Loucy (cell line): Measurements from ENCODE around the gene AGAP5.
"Not testable (repeated sequence)": the region's sequence is repeated elsewhere in the genome, so short reads cannot be mapped to it uniquely, and the experiment has no call there.

Experiments used
- H2AFZ ChIP-seq: fragments of 200-600 bp; sonication (generic); 2 replicates; pipeline ENCODE4 v1.6.0; 2016; ENCODE audit warnings: antibody characterized with exemption, mild to moderate bottlenecking, low read length, moderate library complexity
- H3F3A ChIP-seq: fragments of 200-600 bp; 2 replicates; pipeline ENCODE4 v1.6.0; 2016; ENCODE audit warnings: antibody characterized with exemption, low read depth, mild to moderate bottlenecking
- H3K27me3 ChIP-seq: fragments of 200-600 bp; sonication (generic); 2 replicates; pipeline ENCODE4 v1.6.1; 2014; ENCODE audit warnings: low read length, mild to moderate bottlenecking; ENCODE audit not compliant: insufficient read depth, poor library complexity, severe bottlenecking
- H3K36me3 ChIP-seq: fragments of 200-600 bp; sonication (generic); 2 replicates; pipeline ENCODE4 v1.6.1; 2016; ENCODE audit warnings: low read length; ENCODE audit not compliant: insufficient read depth
- H3K4me1 ChIP-seq: fragments of 200-600 bp; sonication (generic); 2 replicates; pipeline ENCODE4 v1.5.1; 2014; ENCODE audit warnings: low read length, mild to moderate bottlenecking; ENCODE audit not compliant: insufficient read depth, poor library complexity, severe bottlenecking
- H3K4me2 ChIP-seq: fragments of 200-600 bp; sonication (generic); 2 replicates; pipeline ENCODE4 v1.6.0; 2014; ENCODE audit warnings: antibody characterized with exemption, low read length, low read depth, mild to moderate bottlenecking; ENCODE audit not compliant: poor library complexity, severe bottlenecking
- H3K4me3 ChIP-seq: fragments of 200-600 bp; sonication (generic); 2 replicates; pipeline ENCODE4 v1.5.1; 2014; ENCODE audit warnings: low read length, mild to moderate bottlenecking, mixed read lengths; ENCODE audit not compliant: poor library complexity, severe bottlenecking
- H3K79me2 ChIP-seq: fragments of 200-600 bp; sonication (generic); 2 replicates; pipeline ENCODE4 v1.6.1; 2014; ENCODE audit warnings: low read length; ENCODE audit not compliant: insufficient read depth
- H3K9ac ChIP-seq: fragments of 200-600 bp; sonication (generic); 2 replicates; pipeline ENCODE4 v1.6.0; 2014; ENCODE audit warnings: mild to moderate bottlenecking, low read depth, low read length, moderate library complexity; ENCODE audit not compliant: poor library complexity, severe bottlenecking
- H3K9me2 ChIP-seq: fragments of 200-600 bp; sonication (generic); replicated peaks from 2 replicates; pipeline ENCODE4 v1.6.1; 2016; ENCODE audit warnings: low read depth, low read length, mixed read lengths
- H3K9me3 ChIP-seq: fragments of 200-600 bp; sonication (generic); 2 replicates; pipeline ENCODE4 v1.6.1; 2014; ENCODE audit warnings: mild to moderate bottlenecking, antibody characterized with exemption, low read length, low read depth; ENCODE audit not compliant: insufficient read depth
- H4K20me1 ChIP-seq: fragments of 200-600 bp; sonication (generic); 2 replicates; pipeline ENCODE4 v1.6.0; 2014; ENCODE audit warnings: antibody characterized with exemption, low read length, mild to moderate bottlenecking; ENCODE audit not compliant: insufficient read depth, poor library complexity, severe bottlenecking
- EZH2phosphoT487 ChIP-seq: fragments of 200-600 bp; IDR thresholded peaks from 2 replicates; pipeline ENCODE4 v1.6.1; 2018; ENCODE audit warnings: antibody characterized with exemption, mild to moderate bottlenecking, moderate library complexity, borderline replicate concordance
- TF ChIP-seq, protein P1 (sequence below): fragments of 200-600 bp; sonication (generic); conservative IDR thresholded peaks from 2 replicates; pipeline ENCODE4 v1.5.1; 2014; ENCODE audit warnings: mild to moderate bottlenecking, antibody characterized with exemption, low read length

The AGAP5 gene

DNA sequence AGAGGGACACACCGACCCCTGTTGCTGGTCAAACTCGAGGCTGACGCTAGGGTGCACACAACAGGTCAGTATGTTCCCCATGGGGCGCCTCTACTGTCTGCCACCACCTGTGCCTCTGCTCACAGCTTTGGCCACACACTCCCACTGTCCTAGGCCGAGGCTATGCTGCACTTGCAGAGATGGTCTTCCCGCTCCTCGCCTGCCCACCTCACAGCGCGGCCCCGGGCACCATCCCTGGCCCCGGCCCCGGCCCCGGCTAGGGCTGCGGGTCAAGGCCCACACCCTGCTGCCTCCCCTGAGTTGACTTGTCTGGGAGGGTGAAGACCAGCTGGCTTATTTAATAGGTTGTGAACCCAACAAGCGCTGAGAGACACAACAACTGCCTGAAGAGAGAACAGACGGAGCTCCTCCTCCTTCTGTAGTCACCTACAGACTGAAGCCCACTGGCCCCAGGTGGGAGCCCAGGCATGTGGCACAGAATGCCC is at the start of gene AGAP5:
Gene AGAP5 (minus strand): TSS at position 435 of the 485 bp plus-strand sequence. CDS start 354 bp downstream, at position 81.
- not testable (repeated sequence) for H3K4me1 ChIP-seq, H3K9me2 ChIP-seq, H3F3A ChIP-seq, H2AFZ ChIP-seq, H3K36me3 ChIP-seq, H3K9ac ChIP-seq, H3K4me2 ChIP-seq, H3K4me3 ChIP-seq, H3K79me2 ChIP-seq, H3K27me3 ChIP-seq, H3K9me3 ChIP-seq, H4K20me1 ChIP-seq

DNA sequence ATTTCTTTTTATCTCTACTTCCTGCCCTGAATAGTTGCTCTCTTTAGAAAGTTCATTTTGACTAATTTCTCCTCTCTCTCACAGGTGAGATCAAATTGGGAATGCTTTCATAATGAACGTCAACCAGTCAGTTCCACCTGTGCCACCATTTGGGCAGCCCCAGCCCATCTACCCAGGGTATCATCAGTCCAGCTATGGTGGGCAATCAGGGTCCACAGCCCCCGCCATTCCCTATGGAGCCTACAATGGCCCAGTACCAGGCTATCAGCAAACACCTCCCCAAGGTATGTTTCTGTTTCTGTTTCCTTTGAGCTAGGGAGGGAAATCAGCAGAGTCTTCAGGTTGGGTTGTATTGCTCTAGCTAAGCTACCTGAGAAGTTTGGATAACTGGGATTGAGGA is 48.8 kb upstream of the AGAP5 start:
- TF ChIP-seq EZH2phosphoT487 = no peak
- TF ChIP-seq, protein P1, sequence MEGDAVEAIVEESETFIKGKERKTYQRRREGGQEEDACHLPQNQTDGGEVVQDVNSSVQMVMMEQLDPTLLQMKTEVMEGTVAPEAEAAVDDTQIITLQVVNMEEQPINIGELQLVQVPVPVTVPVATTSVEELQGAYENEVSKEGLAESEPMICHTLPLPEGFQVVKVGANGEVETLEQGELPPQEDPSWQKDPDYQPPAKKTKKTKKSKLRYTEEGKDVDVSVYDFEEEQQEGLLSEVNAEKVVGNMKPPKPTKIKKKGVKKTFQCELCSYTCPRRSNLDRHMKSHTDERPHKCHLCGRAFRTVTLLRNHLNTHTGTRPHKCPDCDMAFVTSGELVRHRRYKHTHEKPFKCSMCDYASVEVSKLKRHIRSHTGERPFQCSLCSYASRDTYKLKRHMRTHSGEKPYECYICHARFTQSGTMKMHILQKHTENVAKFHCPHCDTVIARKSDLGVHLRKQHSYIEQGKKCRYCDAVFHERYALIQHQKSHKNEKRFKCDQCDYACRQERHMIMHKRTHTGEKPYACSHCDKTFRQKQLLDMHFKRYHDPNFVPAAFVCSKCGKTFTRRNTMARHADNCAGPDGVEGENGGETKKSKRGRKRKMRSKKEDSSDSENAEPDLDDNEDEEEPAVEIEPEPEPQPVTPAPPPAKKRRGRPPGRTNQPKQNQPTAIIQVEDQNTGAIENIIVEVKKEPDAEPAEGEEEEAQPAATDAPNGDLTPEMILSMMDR = no peak
- Histone ChIP-seq H3K4me1 (peaks cover 42% of the 10 kb centered on the region), H3K9me3 (no peaks in the 10 kb centered on the region), H3K9me2 (no peaks in the 10 kb centered on the region), H4K20me1 (peaks cover 19% of the 10 kb centered on the region), H3F3A (no peaks in the 10 kb centered on the region), H3K4me2 (peak overlapping the region; percentile 63), H3K36me3 (peaks cover 20% of the 10 kb centered on the region; the same call in 1 of the 2 replicates), H3K27me3 (no peaks in the 10 kb centered on the region), H3K79me2 (peaks cover 76% of the 10 kb centered on the region), H3K4me3 (peak overlapping the region; percentile 33), H2AFZ (no peak overlapping the region), H3K9ac (peak overlapping the region; percentile 52)

DNA sequence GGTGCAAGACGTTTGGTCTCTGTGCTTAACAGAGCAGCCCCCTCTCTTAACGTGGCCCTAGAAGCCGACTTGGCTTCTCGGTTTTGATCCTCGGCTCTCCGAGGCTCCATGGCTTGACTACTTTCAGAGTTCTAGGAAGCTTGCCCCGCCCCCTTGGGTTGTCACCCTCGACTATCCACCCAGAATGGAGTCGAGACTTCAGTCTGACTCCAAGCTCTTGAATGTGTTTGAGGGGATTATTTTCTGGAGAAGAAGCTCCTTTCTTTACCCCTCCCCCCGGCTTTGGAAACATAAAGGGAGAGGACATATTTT is 46.7 kb upstream of the AGAP5 start:
- peak overlapping the region; percentile 78 for H2AFZ ChIP-seq
- H3K79me2 ChIP-seq = peaks cover 68% of the 10 kb centered on the region
- peaks cover 39% of the 10 kb centered on the region for H3K4me1 ChIP-seq

More for the DNA sequence above, 46.7 kb upstream of the AGAP5 start:
- H3F3A ChIP-seq = no peaks in the 10 kb centered on the region
- H3K36me3 ChIP-seq = peaks cover 4% of the 10 kb centered on the region; the same call in 1 of the 2 replicates
- peak overlapping the region; percentile 87 for H3K4me3 ChIP-seq
- H3K9me3 ChIP-seq = no peaks in the 10 kb centered on the region
- peak overlapping the region; percentile 94 for H3K9ac ChIP-seq
- peaks cover 17% of the 10 kb centered on the region for H4K20me1 ChIP-seq
- H3K9me2 ChIP-seq = no peaks in the 10 kb centered on the region
- TF ChIP-seq, protein P1 = no peak
- TF ChIP-seq EZH2phosphoT487 = no peak
- peak overlapping the region; percentile 96 for H3K4me2 ChIP-seq
- H3K27me3 ChIP-seq = no peaks in the 10 kb centered on the region
